HEK293T (cell line): ENCODE measurements around the gene CYP2B6.
A peak's percentile ranks its signal among the peaks of the same experiment; 100 is the strongest.
"Not testable (repeated sequence)": the region's sequence is repeated elsewhere in the genome, so short reads cannot be mapped to it uniquely, and the experiment has no call there.

Experiments used
- CTCF ChIA-PET: fragments of 350-600 bp; formaldehyde crosslinking; extraction: SDS; loops from one replicate; lab custom pipeline; 2021; ENCODE audit warnings: antibody characterized with exemption, inconsistent platforms; lab: Yijun Ruan, JAX
- POLR2A ChIA-PET: fragments of 350-600 bp; formaldehyde crosslinking; extraction: SDS; loops from one replicate; lab custom pipeline; 2020; ENCODE audit warnings: antibody characterized with exemption, inconsistent platforms; lab: Yijun Ruan, JAX
- DNase-seq: peaks from one replicate; pipeline ENCODE4 v3.0.0; 2012; ENCODE audit warnings: mixed read lengths; ENCODE audit errors: extremely low spot score
- ARNT ChIP-seq: fragments of 450-650 bp; IDR thresholded peaks from 2 replicates; pipeline ENCODE4 v1.6.1; 2017; ENCODE audit warnings: mild to moderate bottlenecking
- BHLHE40 ChIP-seq: fragments of 450-650 bp; IDR thresholded peaks from 2 replicates; pipeline ENCODE4 v1.6.1; 2016; ENCODE audit warnings: mild to moderate bottlenecking, moderate library complexity, borderline replicate concordance
- CTBP1 ChIP-seq: fragments of 450-650 bp; IDR thresholded peaks from 2 replicates; pipeline ENCODE4 v1.6.1; 2016; ENCODE audit warnings: borderline replicate concordance
- ELF4 ChIP-seq: fragments of 450-650 bp; IDR thresholded peaks from 2 replicates; pipeline ENCODE4 v1.6.1; 2017; ENCODE audit warnings: antibody characterized with exemption
- FOXA1 ChIP-seq: fragments of 450-650 bp; IDR thresholded peaks from 2 replicates; pipeline ENCODE4 v1.6.1; 2016; ENCODE audit warnings: mild to moderate bottlenecking
- FOXK2 ChIP-seq: fragments of 450-650 bp; IDR thresholded peaks from 2 replicates; pipeline ENCODE4 v1.6.1; 2016; ENCODE audit warnings: mild to moderate bottlenecking
- FOXM1 ChIP-seq: fragments of 450-650 bp; IDR thresholded peaks from 2 replicates; pipeline ENCODE4 v1.6.1; 2017; ENCODE audit warnings: mild to moderate bottlenecking, borderline replicate concordance
- HDGF ChIP-seq: fragments of 450-650 bp; IDR thresholded peaks from 2 replicates; pipeline ENCODE4 v1.6.1; 2017; ENCODE audit warnings: antibody characterized with exemption, borderline replicate concordance
- L3MBTL2 ChIP-seq: fragments of 450-650 bp; conservative IDR thresholded peaks from 2 replicates; pipeline ENCODE4 v1.6.1; 2016; ENCODE audit warnings: mild to moderate bottlenecking
- LEF1 ChIP-seq: fragments of 450-650 bp; IDR thresholded peaks from 2 replicates; pipeline ENCODE4 v1.6.1; 2017; ENCODE audit warnings: mild to moderate bottlenecking, borderline replicate concordance
- NFRKB ChIP-seq: fragments of 450-650 bp; IDR thresholded peaks from 2 replicates; pipeline ENCODE4 v1.6.1; 2016; ENCODE audit warnings: mild to moderate bottlenecking, moderate library complexity
- PKNOX1 ChIP-seq: fragments of 450-650 bp; IDR thresholded peaks from 2 replicates; pipeline ENCODE4 v1.6.1; 2016
- SP1 ChIP-seq: fragments of 450-650 bp; IDR thresholded peaks from 2 replicates; pipeline ENCODE4 v1.6.1; 2017
- SUZ12 ChIP-seq: fragments of 450-650 bp; IDR thresholded peaks from 2 replicates; pipeline ENCODE4 v1.6.1; 2016; ENCODE audit warnings: mild to moderate bottlenecking
- TARDBP ChIP-seq: fragments of 450-650 bp; IDR thresholded peaks from 2 replicates; pipeline ENCODE4 v1.6.1; 2016
- ZNF384 ChIP-seq: fragments of 450-650 bp; IDR thresholded peaks from 2 replicates; pipeline ENCODE4 v1.6.1; 2016

Gene CYP2B6

DNA sequence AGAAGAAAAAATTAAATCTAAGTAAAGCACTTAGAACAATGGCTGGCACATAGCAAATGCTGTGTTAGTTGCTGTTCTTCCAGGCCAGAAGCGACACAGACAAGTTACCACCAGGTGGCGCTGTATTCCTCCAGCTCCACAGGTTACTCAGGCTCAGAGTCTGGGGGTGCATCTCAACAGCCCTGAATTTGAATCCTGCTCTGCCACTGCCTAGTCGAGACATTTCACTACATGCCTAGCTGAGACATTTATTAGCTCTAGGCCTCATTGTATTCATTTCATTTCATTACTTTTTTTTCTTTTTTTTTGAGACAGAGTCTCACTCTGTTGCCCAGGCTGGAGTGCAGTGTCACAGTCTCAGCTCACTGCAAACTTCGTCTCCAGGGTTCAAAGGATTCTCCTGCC lies 16.4 kb upstream of the CYP2B6 start:
- POLR2A ChIA-PET = no interaction called here
- peak; percentile 75 for DNase-seq
- CTCF ChIA-PET = interaction anchor here (0.7 kb wide), 1 partner anchor 26 kb away, joined by 3 read pairs; no protein-coding TSS in a partner anchor
- TF ChIP-seq HDGF (no peak), ELF4 (no peak), L3MBTL2 (no peak), CTBP1 (no peak), LEF1 (no peak), FOXA1 (no peak), NFRKB (no peak), ZNF384 (no peak), SP1 (no peak), BHLHE40 (no peak), FOXK2 (no peak), TARDBP (no peak), FOXM1 (no peak), ARNT (no peak), SUZ12 (no peak)

DNA sequence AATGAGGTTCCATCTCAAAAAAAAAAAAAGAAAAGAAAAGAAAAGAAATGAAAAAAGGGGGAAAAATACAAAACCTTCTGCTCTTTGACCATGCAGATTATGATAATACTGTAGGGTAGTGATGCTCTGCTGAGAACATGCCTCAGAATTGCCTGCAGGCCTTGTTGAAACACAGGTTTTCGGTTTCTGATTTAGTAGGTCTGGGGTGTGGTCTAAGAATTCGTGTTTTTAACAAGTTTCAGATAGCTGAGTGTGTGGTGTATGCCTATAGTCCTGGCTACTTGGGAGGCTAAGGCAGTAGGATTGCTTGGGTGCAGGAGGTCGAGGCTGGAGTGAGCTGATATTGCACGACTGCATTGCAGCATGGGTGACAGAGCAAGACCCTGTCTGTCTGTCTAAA lies 14.9 kb upstream of the CYP2B6 start:
- DNase-seq = no peak

GRCh38 chr19:40976724-40977123 lies 14.4 kb upstream of the CYP2B6 start:
- TF ChIP-seq ELF4 = no peak
- TF ChIP-seq ZNF384 = no peak
- TF ChIP-seq BHLHE40 = no peak
- TF ChIP-seq SP1 = no peak
- no peak for TF ChIP-seq HDGF
- TF ChIP-seq TARDBP = no peak
- no peak for TF ChIP-seq FOXK2
- TF ChIP-seq ARNT = no peak
- no peak for TF ChIP-seq FOXM1
- TF ChIP-seq PKNOX1 = no peak
- no peak for TF ChIP-seq FOXA1
- ChIA-PET POLR2A (no interaction called here), CTCF (no interaction called here)
- no peak for DNase-seq

More for the DNA sequence above, 14.9 kb upstream of the CYP2B6 start:
- TF ChIP-seq CTBP1 = no peak
- ChIA-PET CTCF (no interaction called here), POLR2A (no interaction called here)

GRCh38 chr19:40979759-40980158 lies 11.3 kb upstream of the CYP2B6 start:
- POLR2A ChIA-PET, DNase-seq: not testable (repeated sequence)
- CTCF ChIA-PET = interaction anchor here (0.5 kb wide), 1 partner anchor 166 kb away, joined by 3 read pairs; no protein-coding TSS in a partner anchor

- CTCF ChIA-PET, DNase-seq, POLR2A ChIA-PET: not testable (repeated sequence)
These were observed 10.2 kb upstream of the CYP2B6 start for GRCh38 chr19:40980743-40981442.

DNA sequence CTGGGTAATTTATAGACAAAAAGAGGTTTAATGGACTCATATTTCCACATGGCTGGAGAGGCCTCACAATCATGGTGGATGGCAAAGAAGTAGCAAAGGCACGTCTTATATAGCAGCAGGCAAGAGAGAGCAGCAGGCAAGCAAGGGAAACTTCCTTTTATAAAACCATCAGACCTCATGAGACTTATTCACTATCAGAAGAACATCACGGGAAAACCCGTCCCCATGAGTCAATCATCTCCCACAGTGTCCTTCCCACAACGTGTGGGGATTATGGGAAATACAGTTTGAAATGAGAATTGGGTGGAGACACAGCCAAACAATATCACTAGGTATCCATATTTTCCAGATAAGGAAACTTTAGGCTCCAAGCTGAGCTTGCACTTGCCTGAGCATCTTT lies 9.5 kb upstream of the CYP2B6 start:
- ChIA-PET POLR2A (no interaction called here), CTCF (no interaction called here)
- DNase-seq = no peak
- TF ChIP-seq CTBP1 (no peak), BHLHE40 (no peak), HDGF (no peak), ARNT (no peak), L3MBTL2 (no peak), FOXM1 (no peak), NFRKB (no peak), TARDBP (no peak), SUZ12 (no peak), FOXK2 (no peak)

GRCh38 chr19:40982594-40983101 lies 8.4 kb upstream of the CYP2B6 start:
- TF ChIP-seq SUZ12 (no peak), ARNT (no peak), TARDBP (no peak), SP1 (no peak), FOXK2 (no peak), FOXM1 (no peak), L3MBTL2 (no peak), ELF4 (no peak), FOXA1 (no peak), CTBP1 (no peak), LEF1 (no peak), PKNOX1 (no peak), ZNF384 (no peak), HDGF (no peak), NFRKB (no peak), BHLHE40 (no peak)
- CTCF ChIA-PET = no interaction called here
- POLR2A ChIA-PET = no interaction called here
- no peak for DNase-seq
